HepG2 (cell line): ENCODE results near the gene KLHDC2. TPM values are rescaled to one million over a fixed set of nuclear protein-coding genes. Genes with fewer than 3 reads are reported as not detected.

ENCODE experiments used
- AGO1 ChIP-seq: fragments of 200-400 bp; formaldehyde crosslinking; IDR thresholded peaks from 2 replicates; pipeline ENCODE4 v1.6.1; 2017; ENCODE audit warnings: mild to moderate bottlenecking, low read depth, low read length, moderate library complexity; ENCODE audit not compliant: poor library complexity, severe bottlenecking
- BATF2 ChIP-seq: sonication (generic); formaldehyde crosslinking; IDR thresholded peaks from 2 replicates; pipeline ENCODE4 v1.8.0; 2022; ENCODE audit warnings: mild to moderate bottlenecking, missing genetic modification reagents, moderate library complexity
- DRAP1 ChIP-seq: IDR thresholded peaks from 2 replicates; pipeline ENCODE4 v1.6.1; 2016; ENCODE audit warnings: missing genetic modification reagents, missing compliant biosample characterization
- ESRRA ChIP-seq: sonication (generic); formaldehyde crosslinking; IDR thresholded peaks from 2 replicates; pipeline ENCODE4 v1.5.1; 2020; ENCODE audit warnings: mild to moderate bottlenecking, low read depth, missing genetic modification reagents
- FOXP1 ChIP-seq, 2 experiments: fragments of 450-650 bp in 1 of 2; IDR thresholded peaks; 2 replicates each; pipeline ENCODE4 v1.6.1; 2017 to 2018; ENCODE audit warnings: antibody characterized with exemption in 1 of 2
- GATA4 ChIP-seq: sonication (generic); IDR thresholded peaks from 2 replicates; pipeline ENCODE4 v1.6.1; 2016; ENCODE audit warnings: antibody characterized with exemption, low read depth, borderline replicate concordance
- GATAD1 ChIP-seq: IDR thresholded peaks from 2 replicates; pipeline ENCODE4 v1.6.1; 2016; ENCODE audit warnings: missing genetic modification reagents, missing compliant biosample characterization
- GTF3A ChIP-seq: sonication (generic); formaldehyde crosslinking; conservative IDR thresholded peaks from 2 replicates; pipeline ENCODE4 v1.4.0; 2020; ENCODE audit warnings: mild to moderate bottlenecking, missing genetic modification reagents
- HOXA5 ChIP-seq: sonication (generic); formaldehyde crosslinking; IDR thresholded peaks from 2 replicates; pipeline ENCODE4 v1.4.0; 2020; ENCODE audit warnings: missing genetic modification reagents
- MYPOP ChIP-seq: sonication (generic); formaldehyde crosslinking; IDR thresholded peaks from 2 replicates; pipeline ENCODE4 v1.8.1; 2023; ENCODE audit warnings: mild to moderate bottlenecking, moderate library complexity, missing genetic modification reagents
- NCOA5 ChIP-seq: sonication (generic); formaldehyde crosslinking; IDR thresholded peaks from 2 replicates; pipeline ENCODE4 v1.4.0; 2020; ENCODE audit warnings: missing genetic modification reagents
- SALL2 ChIP-seq: sonication (generic); formaldehyde crosslinking; IDR thresholded peaks from 2 replicates; pipeline ENCODE4 v1.8.1; 2023; ENCODE audit warnings: mild to moderate bottlenecking, missing genetic modification reagents, inconsistent platforms
- SMAD9 ChIP-seq: sonication (generic); formaldehyde crosslinking; IDR thresholded peaks from 2 replicates; pipeline ENCODE4 v1.5.1; 2020; ENCODE audit warnings: mild to moderate bottlenecking, missing genetic modification reagents
- SNAPC2 ChIP-seq: sonication (generic); formaldehyde crosslinking; IDR thresholded peaks from 2 replicates; pipeline ENCODE4 v1.8.1; 2022; ENCODE audit warnings: mild to moderate bottlenecking, missing genetic modification reagents
- SOX13 ChIP-seq, 3 experiments: fragments of 450-650 bp in 1 of 3; sonication (generic) in 1 of 3; formaldehyde crosslinking in 1 of 3; IDR thresholded peaks in 2 of 3; conservative IDR thresholded peaks in 1 of 3; 2 replicates each; pipeline versions ENCODE4 v1.5.0 to v1.6.1; 2016 to 2020; ENCODE audit warnings: antibody characterized with exemption in 1 of 3, mild to moderate bottlenecking in 1 of 3, missing compliant biosample characterization in 1 of 3, missing genetic modification reagents in 1 of 3, moderate library complexity in 1 of 3
- ZBTB1 ChIP-seq: sonication (generic); formaldehyde crosslinking; IDR thresholded peaks from 2 replicates; pipeline ENCODE4 v1.4.0; 2020; ENCODE audit warnings: missing genetic modification reagents, borderline replicate concordance
- ZBTB20 ChIP-seq: sonication (generic); formaldehyde crosslinking; IDR thresholded peaks from 2 replicates; pipeline ENCODE4 v1.8.1; 2023; ENCODE audit warnings: missing genetic modification reagents, low read depth, mild to moderate bottlenecking, borderline replicate concordance
- ZFP82 ChIP-seq: sonication (generic); formaldehyde crosslinking; IDR thresholded peaks from 2 replicates; pipeline ENCODE4 v1.5.1; 2020; ENCODE audit warnings: mild to moderate bottlenecking, missing genetic modification reagents, borderline replicate concordance
- ZNF264 ChIP-seq: sonication (generic); formaldehyde crosslinking; IDR thresholded peaks from 2 replicates; pipeline ENCODE4 v1.4.0; 2020; ENCODE audit warnings: missing genetic modification reagents
- ZNF354B ChIP-seq: sonication (generic); formaldehyde crosslinking; IDR thresholded peaks from 2 replicates; pipeline ENCODE4 v1.8.0; 2022; ENCODE audit warnings: mild to moderate bottlenecking, missing genetic modification reagents
- ZNF510 ChIP-seq: sonication (generic); formaldehyde crosslinking; IDR thresholded peaks from 2 replicates; pipeline ENCODE4 v1.4.0; 2020; ENCODE audit warnings: low read depth, mild to moderate bottlenecking, missing genetic modification reagents
- ZNF709 ChIP-seq: sonication (generic); formaldehyde crosslinking; IDR thresholded peaks from 2 replicates; pipeline ENCODE4 v1.5.0; 2020; ENCODE audit warnings: mild to moderate bottlenecking, missing genetic modification reagents
- ZNF75D ChIP-seq: sonication (generic); formaldehyde crosslinking; IDR thresholded peaks from 2 replicates; pipeline ENCODE4 v1.8.1; 2023; ENCODE audit warnings: missing genetic modification reagents, mild to moderate bottlenecking, borderline replicate concordance
- ZZZ3 ChIP-seq: sonication (generic); formaldehyde crosslinking; IDR thresholded peaks from 2 replicates; pipeline ENCODE4 v1.4.0; 2020; ENCODE audit warnings: missing genetic modification reagents, mild to moderate bottlenecking, borderline replicate concordance
- polyA plus RNA-seq, 8 experiments: library from polyadenylated mRNA; depleted of rRNA in 3 of 8; stranded (reverse) in 7 of 8; unstranded in 1 of 8; fragments of >200 nt; fragmentation: Illumina TruSeq in 4 of 8; extraction: Trizol in 4 of 8; gene quantifications; 2 replicates each; pipeline versions ENCODE4 v1.2.1 to v1.2.3, GENCODE V29; 2011 to 2016; ENCODE audit warnings: low read depth in 4 of 8, missing spikeins in 1 of 8, mixed read lengths in 1 of 8; ENCODE audit not compliant: insufficient read depth in 1 of 8
- total RNA-seq, 5 experiments: library from RNA; depleted of rRNA; stranded (reverse); fragments of >200 nt; fragmentation: Illumina TruSeq; extraction: Trizol; gene quantifications; 2 replicates each; pipeline ENCODE4 v1.2.3, GENCODE V29; 2016; ENCODE audit warnings: low read depth in 1 of 5
- TF ChIP-seq, protein P1 (sequence below): sonication (generic); formaldehyde crosslinking; IDR thresholded peaks from 2 replicates; pipeline ENCODE4 v1.9.0; 2022; ENCODE audit warnings: missing genetic modification reagents, mild to moderate bottlenecking, borderline replicate concordance

Gene KLHDC2
- total and polyA plus RNA-seq, 2 of the 13 experiments (the other 11 are each of a cell fraction or from before 2014, with no cell fraction given) = 95.5 to 170 TPM

DNA sequence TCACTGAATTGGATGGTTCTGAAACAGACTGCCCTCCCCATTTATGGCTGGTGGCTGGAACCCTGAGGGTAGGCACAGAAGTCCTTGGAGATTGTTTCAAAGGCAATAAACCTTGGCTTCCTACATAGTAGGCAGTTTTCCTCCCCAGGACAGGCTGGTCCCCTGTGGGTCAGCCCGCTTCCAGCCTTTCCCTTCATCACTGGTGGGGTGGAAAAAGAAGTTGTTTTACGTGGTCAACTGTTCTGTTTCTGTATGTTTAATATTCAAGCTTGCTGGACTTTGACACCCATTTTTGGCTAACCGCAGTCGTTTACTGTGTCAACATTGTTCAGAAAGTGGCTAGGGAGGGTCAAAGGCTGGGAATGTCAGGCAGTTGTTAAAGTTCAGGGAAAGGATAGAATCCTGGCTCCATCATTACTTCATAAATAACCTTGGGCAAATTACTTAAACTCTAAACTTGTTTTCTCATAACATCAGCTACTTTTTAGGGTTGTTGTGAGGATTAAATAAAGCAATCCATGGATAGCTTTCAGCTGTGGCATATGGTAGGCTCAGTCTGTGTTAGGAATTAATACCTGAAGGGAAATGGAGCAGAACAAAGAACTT is 2.4 kb downstream of the KLHDC2 start (continued):
- TF ChIP-seq FOXP1 (IDR thresholded peaks at IDR 0.05) = no peak
- peak; percentile 86 for TF ChIP-seq FOXP1 (CRISPR knock-in tag; IDR thresholded peaks at IDR 0.05)
- TF ChIP-seq ZBTB1 (CRISPR knock-in tag) = no peak
- no peak for TF ChIP-seq ZFP82 (CRISPR knock-in tag)
- no peak for TF ChIP-seq AGO1
- no peak for TF ChIP-seq SNAPC2
- TF ChIP-seq BATF2 (CRISPR knock-in tag) = no peak
- no peak for TF ChIP-seq ZBTB20 (CRISPR knock-in tag)
- 0 out of 2 replicates have a peak, but pooled peaks have one; percentile 61 for TF ChIP-seq HOXA5
- TF ChIP-seq SMAD9 (CRISPR knock-in tag) = no peak
- TF ChIP-seq ZNF75D = no peak
- TF ChIP-seq GATAD1 (CRISPR knock-in tag) = peak; percentile 46
- 0 out of 2 replicates have a peak, but pooled peaks have one; percentile 67 for TF ChIP-seq GATA4
- no peak for TF ChIP-seq ZZZ3 (CRISPR knock-in tag)
- peak; percentile 48; the same call in 1 of the 2 replicates for TF ChIP-seq GTF3A (CRISPR knock-in tag)
- peak; percentile 94 for TF ChIP-seq DRAP1 (CRISPR knock-in tag)
- TF ChIP-seq SALL2 (CRISPR knock-in tag) = no peak
- no peak for TF ChIP-seq ZNF354B (CRISPR knock-in tag)
- no peak for TF ChIP-seq ZNF709
- peak; percentile 53; the same call in 1 of the 2 replicates for TF ChIP-seq ESRRA (CRISPR knock-in tag)
- no peak for TF ChIP-seq NCOA5 (CRISPR knock-in tag)
- peak; percentile 80; the same call in 1 of the 2 replicates for TF ChIP-seq ZNF510 (CRISPR knock-in tag)
- TF ChIP-seq SOX13 (IDR thresholded peaks at IDR 0.05) = no peak; the same call in 1 of the 2 replicates
- TF ChIP-seq SOX13 (CRISPR knock-in tag; conservative IDR thresholded peaks at IDR 0.05 in 1 of 2, IDR thresholded peaks at IDR 0.05 in 1 of 2) = peak in 1 of 2 experiments; percentile 88; a peak in 2 of 4 replicates
- TF ChIP-seq ZNF264 (CRISPR knock-in tag) = peak; percentile 28; the same call in 1 of the 2 replicates
- TF ChIP-seq, protein P1, sequence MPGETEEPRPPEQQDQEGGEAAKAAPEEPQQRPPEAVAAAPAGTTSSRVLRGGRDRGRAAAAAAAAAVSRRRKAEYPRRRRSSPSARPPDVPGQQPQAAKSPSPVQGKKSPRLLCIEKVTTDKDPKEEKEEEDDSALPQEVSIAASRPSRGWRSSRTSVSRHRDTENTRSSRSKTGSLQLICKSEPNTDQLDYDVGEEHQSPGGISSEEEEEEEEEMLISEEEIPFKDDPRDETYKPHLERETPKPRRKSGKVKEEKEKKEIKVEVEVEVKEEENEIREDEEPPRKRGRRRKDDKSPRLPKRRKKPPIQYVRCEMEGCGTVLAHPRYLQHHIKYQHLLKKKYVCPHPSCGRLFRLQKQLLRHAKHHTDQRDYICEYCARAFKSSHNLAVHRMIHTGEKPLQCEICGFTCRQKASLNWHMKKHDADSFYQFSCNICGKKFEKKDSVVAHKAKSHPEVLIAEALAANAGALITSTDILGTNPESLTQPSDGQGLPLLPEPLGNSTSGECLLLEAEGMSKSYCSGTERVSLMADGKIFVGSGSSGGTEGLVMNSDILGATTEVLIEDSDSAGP (CRISPR knock-in tag) = no peak
- TF ChIP-seq MYPOP = no peak; the same call in 1 of the 2 replicates
